HepG2 (cell line): ENCODE results near the gene MEP1B. TPM values are rescaled to one million over a fixed set of nuclear protein-coding genes. Genes with fewer than 3 reads are reported as not detected.

Source experiments
- ATAC-seq: fragments of 200-7000 bp; cut with Tn5 transposase; 3 replicates; pipeline ENCODE4 v1.9.1; 2020; ENCODE audit warnings: mild to moderate bottlenecking, moderate library complexity
- BruUV-seq: library from RNA; stranded (reverse); fragments of 400-500 nt; replicated peaks from 2 replicates; lab custom pipeline; 2021; lab: Mats Ljungman, UMichigan
- CTCF ChIA-PET: fragments of 300-600 bp; formaldehyde crosslinking; extraction: SDS; loops from one replicate; lab custom pipeline; 2021; ENCODE audit warnings: low total read pairs, inconsistent platforms, low intra/inter-chr PET ratio; lab: Yijun Ruan, JAX
- POLR2A ChIA-PET: fragments of 350-600 bp; sonication (Branson Sonifier 250); formaldehyde crosslinking; loops from one replicate; lab custom pipeline; 2020; ENCODE audit warnings: antibody characterized with exemption, inconsistent platforms; lab: Yijun Ruan, JAX
- DNase-seq: peaks from one replicate; pipeline ENCODE4 v3.0.0-alpha.2; 2015; ENCODE audit warnings: low spot score
- FAIRE-seq: peaks from 3 replicates; lab custom pipeline; 2011; peaks lifted over from hg19 to GRCh38; lab: Jason Lieb, UNC
- H2AFZ ChIP-seq: one replicate; pipeline ENCODE4 v1.6.1; 2011; ENCODE audit warnings: low read length, inconsistent platforms
- H3K27ac ChIP-seq: fragments of 300-600 bp; 3 replicates; pipeline ENCODE4 v1.8.0; 2011; ENCODE audit warnings: mixed run types, mild to moderate bottlenecking, mixed read lengths, low read length, inconsistent platforms; ENCODE audit not compliant: insufficient read depth; ENCODE audit errors: extremely low read length
- H3K27me3 ChIP-seq, 2 experiments: fragments of 200-600 bp in 1 of 2; 2 replicates in 1 of 2; 3 replicates in 1 of 2; pipeline versions ENCODE4 v1.6.0 to v1.8.0; 2011; ENCODE audit warnings: low read length in 2 of 2, mild to moderate bottlenecking in 2 of 2, moderate library complexity in 2 of 2, inconsistent platforms in 1 of 2; ENCODE audit not compliant: insufficient read depth in 2 of 2, control insufficient read depth in 1 of 2
- H3K36me3 ChIP-seq, 2 experiments: fragments of 200-600 bp in 1 of 2; replicated peaks in 1 of 2; 2 replicates in 1 of 2; 3 replicates in 1 of 2; pipeline versions ENCODE4 v1.5.1 to v1.8.0; 2011; ENCODE audit warnings: low read length in 2 of 2, inconsistent platforms in 1 of 2; ENCODE audit not compliant: insufficient read depth in 2 of 2, control insufficient read depth in 1 of 2
- H3K4me1 ChIP-seq: 2 replicates; pipeline ENCODE4 v1.5.1; 2012; ENCODE audit warnings: low read length, inconsistent platforms; ENCODE audit not compliant: insufficient read depth
- H3K4me2 ChIP-seq: 2 replicates; pipeline ENCODE4 v1.6.0; 2011; ENCODE audit warnings: low read depth, low read length, inconsistent platforms
- H3K4me3 ChIP-seq, 3 experiments: fragments of 200-600 bp in 1 of 3; sonication (generic), shearing (Covaris generic) in 1 of 3; replicated peaks in 1 of 3; 2 replicates each; pipeline ENCODE4 v1.5.1; 2011 to 2016; ENCODE audit warnings: low read length in 3 of 3, inconsistent platforms in 2 of 3, low read depth in 2 of 3, mild to moderate bottlenecking in 2 of 3, control low read depth in 1 of 3, mixed read lengths in 1 of 3; ENCODE audit not compliant: insufficient read depth in 1 of 3
- H3K79me2 ChIP-seq: one replicate; pipeline ENCODE4 v1.6.1; 2011; ENCODE audit warnings: low read length, inconsistent platforms; ENCODE audit not compliant: insufficient read depth
- H3K9ac ChIP-seq: 2 replicates; pipeline ENCODE4 v1.6.0; 2011; ENCODE audit warnings: mild to moderate bottlenecking, low read depth, low read length, inconsistent platforms; ENCODE audit not compliant: insufficient read depth
- H3K9me3 ChIP-seq: 2 replicates; pipeline ENCODE4 v1.5.1; 2012; ENCODE audit warnings: mild to moderate bottlenecking, low read length
- H4K20me1 ChIP-seq: 2 replicates; pipeline ENCODE4 v1.6.0; 2011; ENCODE audit warnings: inconsistent platforms, mild to moderate bottlenecking, low read length, moderate library complexity; ENCODE audit not compliant: insufficient read depth
- AGO2 ChIP-seq: fragments of 200-400 bp; formaldehyde crosslinking; optimal IDR thresholded peaks from 2 replicates; pipeline ENCODE3; 2017; ENCODE audit warnings: mild to moderate bottlenecking, low read depth, low read length, moderate library complexity
- CAMTA2 ChIP-seq: sonication (generic); formaldehyde crosslinking; IDR thresholded peaks from 2 replicates; pipeline ENCODE4 v1.4.0; 2020; ENCODE audit warnings: mild to moderate bottlenecking, missing genetic modification reagents, borderline replicate concordance
- MAF1 ChIP-seq: sonication (generic); formaldehyde crosslinking; IDR thresholded peaks from 2 replicates; pipeline ENCODE4 v1.5.0; 2020; ENCODE audit warnings: missing genetic modification reagents, borderline replicate concordance
- NFATC3 ChIP-seq: sonication (generic); formaldehyde crosslinking; IDR thresholded peaks from 2 replicates; pipeline ENCODE4 v1.5.1; 2020; ENCODE audit warnings: mild to moderate bottlenecking, missing genetic modification reagents
- NONO ChIP-seq, 2 experiments: fragments of 450-650 bp in 1 of 2; sonication (generic) in 1 of 2; formaldehyde crosslinking in 1 of 2; IDR thresholded peaks in 1 of 2; conservative IDR thresholded peaks in 1 of 2; 2 replicates each; pipeline versions ENCODE4 v1.6.1 to v1.8.0; 2017 to 2022; ENCODE audit warnings: mild to moderate bottlenecking in 1 of 2, missing genetic modification reagents in 1 of 2, moderate library complexity in 1 of 2
- POGZ ChIP-seq: sonication (generic); formaldehyde crosslinking; IDR thresholded peaks from 2 replicates; pipeline ENCODE4 v1.4.0; 2020; ENCODE audit warnings: mild to moderate bottlenecking, missing genetic modification reagents
- POLR2A ChIP-seq, 2 experiments: IDR thresholded peaks; 2 replicates each; pipeline ENCODE4 v1.6.1; 2011; ENCODE audit warnings: low read depth in 2 of 2, low read length in 2 of 2, mild to moderate bottlenecking in 1 of 2, moderate library complexity in 1 of 2; ENCODE audit not compliant: insufficient read depth in 1 of 2
- RAD21 ChIP-seq: fragments of 450-650 bp; formaldehyde crosslinking; IDR thresholded peaks from 2 replicates; pipeline ENCODE4 v1.5.0; 2020; ENCODE audit warnings: mild to moderate bottlenecking
- TAF15 ChIP-seq: fragments of 200-400 bp; formaldehyde crosslinking; IDR thresholded peaks from one replicate; pipeline ENCODE4 v1.6.1; 2018; ENCODE audit warnings: mild to moderate bottlenecking, low read depth, low read length; ENCODE audit not compliant: poor library complexity, severe bottlenecking
- ZMYM2 ChIP-seq: sonication (generic); formaldehyde crosslinking; IDR thresholded peaks from 2 replicates; pipeline ENCODE4 v1.8.0; 2022; ENCODE audit warnings: mild to moderate bottlenecking, missing genetic modification reagents
- ZNF44 ChIP-seq: sonication (generic); formaldehyde crosslinking; IDR thresholded peaks from 2 replicates; pipeline ENCODE4 v1.5.1; 2020; ENCODE audit warnings: mild to moderate bottlenecking, missing genetic modification reagents
- ZNF574 ChIP-seq: sonication (generic); formaldehyde crosslinking; IDR thresholded peaks from 2 replicates; pipeline ENCODE4 v1.4.0; 2020; ENCODE audit warnings: missing genetic modification reagents
- ZNF724P ChIP-seq: sonication (generic); formaldehyde crosslinking; IDR thresholded peaks from 2 replicates; pipeline ENCODE4 v1.8.0; 2022; ENCODE audit warnings: missing genetic modification reagents, borderline replicate concordance
- ZNF761 ChIP-seq: sonication (generic); formaldehyde crosslinking; conservative IDR thresholded peaks from 2 replicates; pipeline ENCODE4 v1.4.0; 2020; ENCODE audit warnings: mild to moderate bottlenecking, missing genetic modification reagents
- WGBS: methylation state at CpG from one replicate; pipeline ENCODE4 v1.1.6; 2017; ENCODE audit warnings: low lambda C conversion rate; 5-methylcytosine and 5-hydroxymethylcytosine counted together
- in situ Hi-C: cut with HindIII; loops from 2 replicates; pipeline ENCODE4 v1.10.0; 2017; ENCODE audit warnings: low pct_unique_long_range_greater_than_20kb; ENCODE audit not compliant: extremely low pct_ligation_motif_present
- intact Hi-C: fragments of 100-400 bp; cut with micrococcal nuclease; formaldehyde crosslinking; loops from one replicate; pipeline ENCODE4 v1.10.0; 2022; ENCODE audit not compliant: unreplicated experiment
- polyA plus RNA-seq, 8 experiments: library from polyadenylated mRNA; depleted of rRNA in 3 of 8; stranded (reverse) in 7 of 8; unstranded in 1 of 8; fragments of >200 nt; fragmentation: Illumina TruSeq in 4 of 8; extraction: Trizol in 4 of 8; gene quantifications; 2 replicates each; pipeline versions ENCODE4 v1.2.1 to v1.2.3, GENCODE V29; 2011 to 2016; ENCODE audit warnings: low read depth in 4 of 8, missing spikeins in 1 of 8, mixed read lengths in 1 of 8; ENCODE audit not compliant: insufficient read depth in 1 of 8
- total RNA-seq, 5 experiments: library from RNA; depleted of rRNA; stranded (reverse); fragments of >200 nt; fragmentation: Illumina TruSeq; extraction: Trizol; gene quantifications; 2 replicates each; pipeline ENCODE4 v1.2.3, GENCODE V29; 2016; ENCODE audit warnings: low read depth in 1 of 5
- TF ChIP-seq, protein P1 (sequence below): sonication (generic); formaldehyde crosslinking; IDR thresholded peaks from 2 replicates; pipeline ENCODE4 v1.4.0; 2020; ENCODE audit warnings: missing genetic modification reagents, low read depth, mild to moderate bottlenecking, borderline replicate concordance
- TF ChIP-seq, protein P2 (sequence below): sonication (generic); formaldehyde crosslinking; IDR thresholded peaks from 2 replicates; pipeline ENCODE4 v1.4.0; 2020; ENCODE audit warnings: missing genetic modification reagents

MEP1B gene
- total and polyA plus RNA-seq, 2 of the 13 experiments (the other 11 are each of a cell fraction or from before 2014, with no cell fraction given), result not detected

GRCh38 chr18:32200766-32201165 is 10.9 kb downstream of the MEP1B start:
- H3K36me3 ChIP-seq, result no peaks in the 10 kb centered on the region
- DNase-seq, result no peak
- in situ Hi-C loops, result no loop called here
- no peak for FAIRE-seq
- H3K27ac ChIP-seq, result no peak overlapping the region
- peaks cover 0 to 1% of the 10 kb centered on the region in 2 experiments; a peak in 1 of 5 replicates for H3K27me3 ChIP-seq
- WGBS, result 2% methylated on average over 2 of the region's 2 CpGs
- BruUV-seq, result no TSS peak
- TF ChIP-seq ZNF44, result no peak
- TF ChIP-seq ZNF761, result no peak
- no peak for TF ChIP-seq ZMYM2 (CRISPR knock-in tag)
- TF ChIP-seq RAD21 (CRISPR knock-in tag), result no peak
- no peak for TF ChIP-seq NONO (IDR thresholded peaks at IDR 0.05)
- TF ChIP-seq NONO (CRISPR knock-in tag; conservative IDR thresholded peaks at IDR 0.05), result no peak
- no peak for TF ChIP-seq NFATC3 (CRISPR knock-in tag)
- TF ChIP-seq POGZ (CRISPR knock-in tag), result no peak
- no peak for TF ChIP-seq POLR2A (IDR thresholded peaks at IDR 0.05; ENCODE audit: insufficient read depth in 1 of 2, low read depth in 2 of 2, low read length in 2 of 2)
- TF ChIP-seq AGO2, result no peak
- TF ChIP-seq, protein P1, sequence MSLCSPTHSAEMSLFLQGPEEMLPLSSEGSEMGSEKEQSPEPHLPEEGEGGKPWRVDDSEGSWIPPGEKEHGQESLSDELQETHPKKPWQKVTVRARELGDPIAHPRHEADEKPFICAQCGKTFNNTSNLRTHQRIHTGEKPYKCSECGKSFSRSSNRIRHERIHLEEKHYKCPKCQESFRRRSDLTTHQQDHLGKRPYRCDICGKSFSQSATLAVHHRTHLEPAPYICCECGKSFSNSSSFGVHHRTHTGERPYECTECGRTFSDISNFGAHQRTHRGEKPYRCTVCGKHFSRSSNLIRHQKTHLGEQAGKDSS (CRISPR knock-in tag), result no peak
- no peak for TF ChIP-seq TAF15
- TF ChIP-seq CAMTA2 (CRISPR knock-in tag), result no peak
- no peak for TF ChIP-seq MAF1 (CRISPR knock-in tag)
- no peak for TF ChIP-seq ZNF724P
- TF ChIP-seq, protein P2, sequence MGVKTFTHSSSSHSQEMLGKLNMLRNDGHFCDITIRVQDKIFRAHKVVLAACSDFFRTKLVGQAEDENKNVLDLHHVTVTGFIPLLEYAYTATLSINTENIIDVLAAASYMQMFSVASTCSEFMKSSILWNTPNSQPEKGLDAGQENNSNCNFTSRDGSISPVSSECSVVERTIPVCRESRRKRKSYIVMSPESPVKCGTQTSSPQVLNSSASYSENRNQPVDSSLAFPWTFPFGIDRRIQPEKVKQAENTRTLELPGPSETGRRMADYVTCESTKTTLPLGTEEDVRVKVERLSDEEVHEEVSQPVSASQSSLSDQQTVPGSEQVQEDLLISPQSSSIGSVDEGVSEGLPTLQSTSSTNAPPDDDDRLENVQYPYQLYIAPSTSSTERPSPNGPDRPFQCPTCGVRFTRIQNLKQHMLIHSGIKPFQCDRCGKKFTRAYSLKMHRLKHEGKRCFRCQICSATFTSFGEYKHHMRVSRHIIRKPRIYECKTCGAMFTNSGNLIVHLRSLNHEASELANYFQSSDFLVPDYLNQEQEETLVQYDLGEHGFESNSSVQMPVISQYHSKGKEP (CRISPR knock-in tag), result no peak
- no peak for TF ChIP-seq ZNF574 (CRISPR knock-in tag)
- CTCF ChIA-PET, result no interaction called here
- no peak overlapping the region for H3K9ac ChIP-seq
- POLR2A ChIA-PET, result no interaction called here
- H4K20me1 ChIP-seq, result no peaks in the 10 kb centered on the region
- H3K9me3 ChIP-seq, result no peaks in the 10 kb centered on the region
- H2AFZ ChIP-seq, result no peak overlapping the region
- H3K4me3 ChIP-seq, result no peak overlapping the region
- no peaks in the 10 kb centered on the region for H3K4me1 ChIP-seq
- intact Hi-C loops, result no loop called here
- no peaks in the 10 kb centered on the region for H3K79me2 ChIP-seq
- no peak for ATAC-seq
- H3K4me2 ChIP-seq, result no peak overlapping the region
